H1 (cell line): Measurements from ENCODE around the gene LHPP. TPM values are rescaled to one million over a fixed set of nuclear protein-coding genes. Genes with fewer than 3 reads are reported as not detected.

Experiments used
- CTCF ChIA-PET: fragments of 300-600 bp; sonication (Branson Sonifier 250); formaldehyde crosslinking; loops from one replicate; lab custom pipeline; 2021; ENCODE audit not compliant: partially characterized antibody; lab: Charles Lee
- POLR2A ChIA-PET: fragments of 300-600 bp; sonication (Branson Sonifier 250); formaldehyde crosslinking; loops from one replicate; lab custom pipeline; 2021; ENCODE audit warnings: inconsistent platforms; ENCODE audit not compliant: partially characterized antibody; lab: Charles Lee
- DNase-seq, 2 experiments: peaks; one replicate each; pipeline versions ENCODE4 v3.0.0 to v3.0.0-alpha.2; 2010 to 2022; ENCODE audit warnings: low spot score in 2 of 2, low read depth in 1 of 2, mixed read lengths in 1 of 2
- FAIRE-seq: peaks from 2 replicates; lab custom pipeline; 2011; peaks lifted over from hg19 to GRCh38; lab: Jason Lieb, UNC
- H2AFZ ChIP-seq: 2 replicates; pipeline ENCODE4 v1.8.1; 2012; ENCODE audit warnings: low read length, inconsistent platforms
- H2AK5ac ChIP-seq: 2 replicates; pipeline ENCODE4 v1.6.1; 2013; ENCODE audit warnings: low read depth, low read length
- H2BK120ac ChIP-seq: replicated peaks from 2 replicates; pipeline ENCODE3; 2013; ENCODE audit warnings: low read depth, low read length, inconsistent platforms
- H2BK12ac ChIP-seq: 2 replicates; pipeline ENCODE4 v1.6.1; 2013; ENCODE audit warnings: low read depth, low read length
- H2BK15ac ChIP-seq: 2 replicates; pipeline ENCODE4 v1.6.1; 2013; ENCODE audit warnings: low read length
- H2BK20ac ChIP-seq: 2 replicates; pipeline ENCODE4 v1.6.1; 2013; ENCODE audit warnings: low read length
- H2BK5ac ChIP-seq: 2 replicates; pipeline ENCODE4 v1.6.1; 2013; ENCODE audit warnings: low read depth, low read length
- H3K14ac ChIP-seq: 2 replicates; pipeline ENCODE4 v1.6.1; 2013; ENCODE audit warnings: inconsistent platforms; ENCODE audit not compliant: insufficient read length
- H3K18ac ChIP-seq: 2 replicates; pipeline ENCODE4 v1.6.1; 2013; ENCODE audit warnings: low read length; ENCODE audit errors: extremely low read depth
- H3K23ac ChIP-seq: 2 replicates; pipeline ENCODE4 v1.6.1; 2013; ENCODE audit warnings: inconsistent platforms; ENCODE audit not compliant: insufficient read length
- H3K23me2 ChIP-seq: 2 replicates; pipeline ENCODE4 v1.6.1; 2013; ENCODE audit warnings: low read depth, low read length
- H3K27ac ChIP-seq: 2 replicates; pipeline ENCODE4 v1.6.1; 2011; ENCODE audit warnings: low read depth, low read length, inconsistent platforms
- H3K27me3 ChIP-seq, 4 experiments: replicated peaks in 1 of 4; 1 replicate in 1 of 4; 2 replicates in 3 of 4; pipeline versions ENCODE4 v1.6.1 to v1.8.1; 2011 to 2013; ENCODE audit warnings: low read length in 3 of 4, mild to moderate bottlenecking in 3 of 4, inconsistent platforms in 2 of 4, mixed read lengths in 2 of 4, moderate library complexity in 1 of 4; ENCODE audit not compliant: control insufficient read depth in 3 of 4, insufficient read depth in 3 of 4; ENCODE audit errors: extremely low read depth in 1 of 4
- H3K36me3 ChIP-seq, 4 experiments: 2 replicates each; pipeline versions ENCODE4 v1.6.1 to v1.8.1; 2011 to 2013; ENCODE audit warnings: mild to moderate bottlenecking in 4 of 4, low read length in 3 of 4, moderate library complexity in 2 of 4, control low read depth in 1 of 4, inconsistent platforms in 1 of 4; ENCODE audit not compliant: insufficient read depth in 4 of 4, control insufficient read depth in 2 of 4
- H3K4ac ChIP-seq: replicated peaks from 2 replicates; pipeline ENCODE3; 2013; ENCODE audit warnings: low read length, low read depth, mixed read lengths, inconsistent platforms; ENCODE audit not compliant: insufficient read length
- H3K4me1 ChIP-seq, 4 experiments: replicated peaks in 1 of 4; 1 replicate in 1 of 4; 2 replicates in 3 of 4; pipeline versions ENCODE4 v1.6.1 to v1.8.1; 2011 to 2013; ENCODE audit warnings: low read length in 3 of 4, inconsistent platforms in 2 of 4, mixed read lengths in 1 of 4; ENCODE audit not compliant: insufficient read depth in 4 of 4, control insufficient read depth in 3 of 4
- H3K4me2 ChIP-seq, 2 experiments: 2 replicates each; pipeline versions ENCODE4 v1.6.1 to v1.8.1; 2011 to 2013; ENCODE audit warnings: low read depth in 2 of 2, low read length in 2 of 2, control low read depth in 1 of 2, inconsistent platforms in 1 of 2, mild to moderate bottlenecking in 1 of 2; ENCODE audit not compliant: insufficient read depth in 1 of 2
- H3K4me3 ChIP-seq, 4 experiments: fragments of 200-600, 300-600 bp in 1 of 4; sonication (generic), shearing (Covaris generic), sonication (Bioruptor Twin) in 1 of 4; 2 replicates each; pipeline versions ENCODE4 v1.5.1 to v1.8.1; 2011 to 2016; ENCODE audit warnings: low read length in 4 of 4, low read depth in 3 of 4, control low read depth in 2 of 4, inconsistent platforms in 2 of 4, mild to moderate bottlenecking in 2 of 4, mixed read lengths in 1 of 4, moderate library complexity in 1 of 4; ENCODE audit not compliant: insufficient read depth in 2 of 4; ENCODE audit errors: extremely low read depth in 1 of 4
- H3K56ac ChIP-seq: replicated peaks from 2 replicates; pipeline ENCODE3; 2013; ENCODE audit warnings: low read depth, mild to moderate bottlenecking, mixed read lengths, low read length, inconsistent platforms; ENCODE audit not compliant: insufficient read length
- H3K79me1 ChIP-seq: 2 replicates; pipeline ENCODE4 v1.6.1; 2013; ENCODE audit warnings: low read depth, low read length, control low read depth
- H3K79me2 ChIP-seq, 2 experiments: 2 replicates each; pipeline versions ENCODE4 v1.6.1 to v1.8.1; 2012 to 2013; ENCODE audit warnings: low read length in 2 of 2, mild to moderate bottlenecking in 2 of 2, inconsistent platforms in 1 of 2; ENCODE audit not compliant: insufficient read depth in 2 of 2, control insufficient read depth in 1 of 2
- H3K9ac ChIP-seq, 4 experiments: replicated peaks in 1 of 4; 1 replicate in 1 of 4; 2 replicates in 3 of 4; pipeline versions ENCODE4 v1.6.1 to v1.8.1; 2011 to 2013; ENCODE audit warnings: low read depth in 3 of 4, low read length in 3 of 4, control low read depth in 2 of 4, mild to moderate bottlenecking in 2 of 4, moderate library complexity in 2 of 4, inconsistent platforms in 1 of 4; ENCODE audit errors: extremely low read depth in 1 of 4
- H3K9me3 ChIP-seq, 2 experiments: 2 replicates each; pipeline versions ENCODE4 v1.6.1 to v1.8.1; 2012 to 2013; ENCODE audit warnings: mild to moderate bottlenecking in 2 of 2, moderate library complexity in 2 of 2, control low read depth in 1 of 2, inconsistent platforms in 1 of 2, low read depth in 1 of 2, low read length in 1 of 2, mixed read lengths in 1 of 2; ENCODE audit not compliant: insufficient read depth in 2 of 2
- H4K20me1 ChIP-seq, 2 experiments: replicated peaks in 1 of 2; 2 replicates each; pipeline versions ENCODE3 to v1.8.1; 2011 to 2013; ENCODE audit warnings: inconsistent platforms in 2 of 2, low read length in 2 of 2, mild to moderate bottlenecking in 1 of 2; ENCODE audit not compliant: insufficient read depth in 2 of 2, control insufficient read depth in 1 of 2
- H4K5ac ChIP-seq: 2 replicates; pipeline ENCODE4 v1.6.1; 2013; ENCODE audit warnings: low read length, low read depth, mixed read lengths, inconsistent platforms; ENCODE audit not compliant: insufficient read length
- H4K8ac ChIP-seq: 2 replicates; pipeline ENCODE4 v1.8.0; 2013; ENCODE audit warnings: mild to moderate bottlenecking, moderate library complexity, low read length, inconsistent platforms; ENCODE audit not compliant: insufficient read depth; ENCODE audit errors: extremely low read depth
- H4K91ac ChIP-seq: replicated peaks from 2 replicates; pipeline ENCODE3; 2013; ENCODE audit warnings: low read length, mixed read lengths, inconsistent platforms; ENCODE audit not compliant: insufficient read length
- HDAC2 ChIP-seq, 2 experiments: fragments of 300-600 bp in 1 of 2; sonication (generic) in 1 of 2; IDR thresholded peaks; 2 replicates each; pipeline ENCODE4 v1.6.1; 2011 to 2012; ENCODE audit warnings: low read depth in 2 of 2, low read length in 2 of 2, mild to moderate bottlenecking in 2 of 2, moderate library complexity in 2 of 2, borderline replicate concordance in 1 of 2, inconsistent platforms in 1 of 2
- MAX ChIP-seq: IDR thresholded peaks from 2 replicates; pipeline ENCODE4 v1.6.1; 2012; ENCODE audit warnings: inconsistent platforms
- PHF8 ChIP-seq: fragments of 200-600 bp; sonication (generic); conservative IDR thresholded peaks from 2 replicates; pipeline ENCODE4 v1.7.1; 2012; ENCODE audit warnings: low read depth, mild to moderate bottlenecking, inconsistent platforms, low read length, moderate library complexity
- POU5F1 ChIP-seq: IDR thresholded peaks from 2 replicates; pipeline ENCODE4 v1.6.1; 2011; ENCODE audit warnings: low read depth, mild to moderate bottlenecking, low read length, moderate library complexity
- SAP30 ChIP-seq: fragments of 300-600 bp; sonication (generic); IDR thresholded peaks from 2 replicates; pipeline ENCODE4 v1.7.1; 2012; ENCODE audit warnings: low read length, moderate library complexity, mild to moderate bottlenecking, inconsistent platforms; ENCODE audit not compliant: insufficient read depth, insufficient replicate concordance
- SIN3A ChIP-seq, 2 experiments: IDR thresholded peaks in 1 of 2; conservative IDR thresholded peaks in 1 of 2; 2 replicates each; pipeline ENCODE4 v1.6.1; 2011 to 2012; ENCODE audit warnings: low read length in 2 of 2, improper control_type of control experiment in 1 of 2, low read depth in 1 of 2, mild to moderate bottlenecking in 1 of 2
- SP1 ChIP-seq: IDR thresholded peaks from 2 replicates; pipeline ENCODE4 v1.6.1; 2011; ENCODE audit warnings: low read depth, low read length
- SUZ12 ChIP-seq: fragments of 200-600 bp; sonication (generic); IDR thresholded peaks from 2 replicates; pipeline ENCODE4 v1.6.1; 2012; ENCODE audit warnings: mild to moderate bottlenecking, inconsistent platforms, low read length, moderate library complexity, mixed read lengths
- WGBS, 2 experiments: shearing (Covaris generic) in 1 of 2; methylation state at CpG; one replicate each; pipeline versions ENCODE4 v1.1.6 to v1.1.7; 2013 to 2015; ENCODE audit warnings: low lambda C conversion rate in 2 of 2, mixed read lengths in 2 of 2, inconsistent platforms in 1 of 2, low coverage in 1 of 2, missing lambda C conversion rate in 1 of 2; ENCODE audit not compliant: insufficient replicate concordance in 2 of 2, insufficient coverage in 1 of 2, insufficient read length in 1 of 2; ENCODE audit errors: extremely low coverage in 1 of 2, missing lambda C conversion rate in 1 of 2; 5-methylcytosine and 5-hydroxymethylcytosine counted together
- polyA plus RNA-seq, 7 experiments: library from polyadenylated mRNA; depleted of rRNA in 3 of 7; stranded (reverse) in 5 of 7; unstranded in 2 of 7; fragments of >200 nt in 5 of 7; fragments of 200-250 nt in 2 of 7; gene quantifications; 1 replicate in 5 of 7; 2 replicates in 1 of 7; 4 replicates in 1 of 7; pipeline versions ENCODE4 v1.2.1 to v1.2.3, GENCODE V29; 2011 to 2013; ENCODE audit warnings: missing spikeins in 2 of 7, mixed read lengths in 2 of 7
- total RNA-seq: library from RNA; stranded (reverse); fragmentation: NEBNext Ultra II Directional; extraction: Animal tissue kit (Norgen Biotek cat#: 25700); gene quantifications from 2 replicates; pipeline ENCODE4 v1.2.1, GENCODE V29; 2021
- TF ChIP-seq, protein P1 (sequence below): IDR thresholded peaks from 2 replicates; pipeline ENCODE4 v1.6.1; 2011; ENCODE audit warnings: low read length, improper control_type of control experiment

Gene LHPP
- total and polyA plus RNA-seq, 2 of the 8 experiments (the other 6 are each of a cell fraction or from before 2014, with no cell fraction given) = 26.0 to 45.0 TPM

- no peaks in the 10 kb centered on the region for H3K9me3 ChIP-seq
- H3K4me3 ChIP-seq = peak overlapping the region; percentile 33 to 72 (median 66)
- H3K27me3 ChIP-seq = peaks cover 1 to 50% (median 38%) of the 10 kb centered on the region in 4 experiments
- H3K14ac ChIP-seq = peak overlapping the region; percentile 37
- H2BK15ac ChIP-seq = no peak overlapping the region
- no peak for DNase-seq
- H2BK12ac ChIP-seq = no peak overlapping the region
- no peaks in the 10 kb centered on the region for H3K79me2 ChIP-seq
- H3K27ac ChIP-seq = no peak overlapping the region
- 5% methylated on average over 42 of the region's 60 CpGs; no CpG with 5 or more reads in 1 of the 2 experiments for WGBS, 2 experiments
- no peak overlapping the region; the same call in 1 of the 2 replicates for H4K8ac ChIP-seq
- H3K23ac ChIP-seq = peak overlapping the region; percentile 4
- peaks cover 23% of the 10 kb centered on the region for H3K23me2 ChIP-seq
- no peak overlapping the region for H2BK5ac ChIP-seq
- H3K9ac ChIP-seq = no peak overlapping the region
- H3K18ac ChIP-seq = no peak overlapping the region
- no peak for FAIRE-seq
- H2AFZ ChIP-seq = no peak overlapping the region
- H2BK120ac ChIP-seq = no peak overlapping the region
- H2AK5ac ChIP-seq = no peak overlapping the region
- peaks cover 0 to 15% of the 10 kb centered on the region in 2 experiments for H4K20me1 ChIP-seq
- peak overlapping the region; percentile 76 for H3K4ac ChIP-seq
- no peaks in the 10 kb centered on the region for H3K79me1 ChIP-seq
- POLR2A ChIA-PET = interaction anchor here (1.0 to 6.5 kb wide), 3 partner anchors 11 to 291 kb away, joined by 3 to 43 read pairs (median 3); partner anchors contain the start of gene OAT
- peaks cover 0 to 2% (median 0%) of the 10 kb centered on the region in 4 experiments; a peak in 1 of 8 replicates for H3K36me3 ChIP-seq
- H4K91ac ChIP-seq = no peak overlapping the region
- H3K4me1 ChIP-seq = peaks cover 11 to 26% (median 15%) of the 10 kb centered on the region in 4 experiments
- peak overlapping the region; percentile 95 to 96 for H3K4me2 ChIP-seq
- H3K56ac ChIP-seq = no peak overlapping the region
- CTCF ChIA-PET = interaction anchor here (1.2 to 2.8 kb wide), 3 partner anchors 21 to 38 kb away, joined by 5 to 14 read pairs (median 5); no protein-coding TSS in a partner anchor
- H2BK20ac ChIP-seq = no peak overlapping the region
- H4K5ac ChIP-seq = no peak overlapping the region
- TF ChIP-seq SUZ12 (0 out of 2 replicates have a peak, but pooled peaks have one; percentile 50), PHF8 (no peak), MAX (peak; percentile 90), HDAC2 (IDR thresholded peaks at IDR 0.05; ENCODE audit: borderline replicate concordance in 1 of 2, low read depth in 2 of 2, low read length in 2 of 2) (0 out of 4 replicates have a peak, but pooled peaks of 1 of the 2 experiments have one; percentile 9), SIN3A (conservative IDR thresholded peaks at IDR 0.05 in 1 of 2, IDR thresholded peaks at IDR 0.05 in 1 of 2; ENCODE audit: low read depth in 1 of 2, low read length in 2 of 2) (peak; percentile 76 to 93; a peak in 3 of 4 replicates), SAP30 (peak; percentile 64), POU5F1 (no peak), SP1 (no peak)
- TF ChIP-seq, protein P1, sequence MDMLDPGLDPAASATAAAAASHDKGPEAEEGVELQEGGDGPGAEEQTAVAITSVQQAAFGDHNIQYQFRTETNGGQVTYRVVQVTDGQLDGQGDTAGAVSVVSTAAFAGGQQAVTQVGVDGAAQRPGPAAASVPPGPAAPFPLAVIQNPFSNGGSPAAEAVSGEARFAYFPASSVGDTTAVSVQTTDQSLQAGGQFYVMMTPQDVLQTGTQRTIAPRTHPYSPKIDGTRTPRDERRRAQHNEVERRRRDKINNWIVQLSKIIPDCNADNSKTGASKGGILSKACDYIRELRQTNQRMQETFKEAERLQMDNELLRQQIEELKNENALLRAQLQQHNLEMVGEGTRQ = no peak
Observed at GRCh38 chr10:124447751-124448466, 13.7 kb upstream of the LHPP start.
